ENCODE measurements around the gene GLI1.

The GLI1 gene

DNA sequence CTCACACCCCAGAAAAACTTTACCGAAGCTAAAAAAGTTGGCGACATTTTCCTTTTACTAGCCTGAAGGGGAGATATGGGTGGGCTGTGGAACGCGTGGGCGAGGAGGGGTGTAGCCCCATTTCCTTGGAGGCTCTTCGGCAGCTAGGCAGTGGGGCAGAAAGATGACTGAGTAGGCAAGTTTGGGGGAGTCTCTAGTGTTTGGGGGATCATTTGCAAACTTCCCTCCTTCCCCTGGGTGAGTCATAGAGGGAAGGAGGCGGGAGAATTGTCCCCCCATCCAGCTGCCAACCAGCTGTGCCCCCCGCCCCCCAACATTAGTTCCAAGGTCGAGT is 2.3 kb downstream of the GLI1 start:
- no peak for DNase-seq

DNA sequence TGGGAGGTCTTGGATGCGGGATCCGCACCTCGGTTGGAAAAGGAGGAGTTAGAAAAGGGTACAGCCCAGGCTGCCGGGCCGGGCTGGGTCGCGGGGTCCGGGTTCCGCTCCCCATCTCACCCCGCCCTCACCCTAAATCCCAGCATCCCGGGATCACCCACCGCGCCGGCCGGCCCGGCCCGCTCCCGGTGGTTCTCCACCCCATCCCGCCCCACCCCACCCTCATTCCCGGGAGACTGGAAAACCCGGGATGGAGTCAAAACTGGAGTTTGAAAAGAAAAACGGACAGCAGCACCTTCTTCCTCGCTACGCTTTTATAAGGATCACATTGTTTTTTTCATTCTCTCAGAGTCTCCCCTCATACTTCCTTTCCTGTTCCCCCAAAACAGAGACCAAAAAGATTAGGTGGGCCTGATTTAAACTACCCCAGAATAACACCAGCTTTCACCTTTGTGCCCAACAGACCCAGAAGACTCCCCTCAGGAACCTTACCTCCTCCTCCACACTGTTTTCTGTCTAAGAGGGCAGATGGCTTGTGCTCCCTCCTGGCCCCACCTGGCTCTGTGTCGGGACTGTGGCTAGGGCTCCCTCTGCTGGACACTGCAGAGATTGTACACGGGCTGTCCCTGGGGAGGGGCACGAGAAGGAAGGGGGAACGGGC is 2.8 kb downstream of the GLI1 start:
- peak; percentile 89 for DNase-seq

- no peak for DNase-seq
Measured at GRCh38 chr12:57462912-57463253, 3.3 kb downstream of the GLI1 start.

GRCh38 chr12:57464569-57464968 is 5.0 kb downstream of the GLI1 start:
- no peak for DNase-seq

DNA sequence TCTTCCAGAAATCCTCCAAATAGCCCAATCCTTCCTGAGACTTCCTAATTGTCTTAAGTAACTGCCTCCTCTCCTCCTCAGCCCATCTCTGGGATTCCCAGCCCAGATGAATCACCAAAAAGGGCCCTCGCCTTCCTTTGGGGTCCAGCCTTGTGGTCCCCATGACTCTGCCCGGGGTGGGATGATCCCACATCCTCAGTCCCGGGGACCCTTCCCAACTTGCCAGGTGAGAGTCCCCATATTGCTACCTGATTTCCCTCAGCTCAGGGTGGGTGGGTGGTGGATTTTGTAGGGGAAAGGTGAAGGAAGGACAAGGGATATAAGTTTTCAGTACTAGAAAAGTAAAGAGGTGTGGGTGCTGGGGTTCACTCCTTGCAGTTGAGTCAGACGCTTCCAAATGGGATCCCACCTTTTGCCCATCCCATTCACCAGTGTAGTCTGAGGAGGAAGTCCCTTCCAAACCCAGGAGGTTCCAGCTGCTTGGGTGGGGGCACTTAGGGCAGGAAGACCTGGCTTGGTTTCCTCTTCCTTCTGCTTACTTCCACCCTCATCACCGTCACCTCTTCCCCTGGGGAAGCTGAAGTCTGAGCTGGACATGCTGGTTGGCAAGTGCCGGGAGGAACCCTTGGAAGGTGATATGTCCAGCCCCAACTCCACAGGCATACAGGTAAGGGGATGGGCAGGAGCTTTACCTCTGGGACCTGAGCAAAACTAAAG is 5.6 kb downstream of the GLI1 start:
- no peak for DNase-seq

DNA sequence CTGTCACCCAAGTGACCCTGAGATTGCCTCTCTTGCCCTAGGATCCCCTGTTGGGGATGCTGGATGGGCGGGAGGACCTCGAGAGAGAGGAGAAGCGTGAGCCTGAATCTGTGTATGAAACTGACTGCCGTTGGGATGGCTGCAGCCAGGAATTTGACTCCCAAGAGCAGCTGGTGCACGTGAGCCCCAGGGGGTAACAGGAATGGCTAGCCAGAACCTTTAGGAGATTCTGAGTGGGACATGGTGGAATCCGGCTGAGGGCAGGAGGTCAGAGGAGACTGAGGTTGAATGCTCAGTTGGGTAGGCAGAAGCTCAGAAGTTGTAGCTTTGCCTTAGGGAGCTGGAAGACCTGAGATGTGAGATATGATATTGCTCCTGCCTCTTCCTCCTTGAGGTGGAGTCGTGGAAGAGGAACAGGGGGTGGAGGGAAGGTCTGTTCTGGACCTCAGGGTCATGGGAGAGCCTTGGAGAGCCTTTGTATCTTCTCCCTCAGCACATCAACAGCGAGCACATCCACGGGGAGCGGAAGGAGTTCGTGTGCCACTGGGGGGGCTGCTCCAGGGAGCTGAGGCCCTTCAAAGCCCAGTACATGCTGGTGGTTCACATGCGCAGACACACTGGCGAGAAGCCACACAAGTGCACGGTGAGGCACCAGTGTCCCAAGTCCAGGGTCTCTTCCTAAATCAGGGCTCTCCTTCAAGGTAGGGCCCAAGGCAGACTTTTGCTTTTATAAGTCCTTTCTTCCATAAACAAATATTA is 6.3 kb downstream of the GLI1 start:
- no peak for DNase-seq

GRCh38 chr12:57467212-57467874 is 7.8 kb downstream of the GLI1 start:
- DNase-seq = no peak

DNA sequence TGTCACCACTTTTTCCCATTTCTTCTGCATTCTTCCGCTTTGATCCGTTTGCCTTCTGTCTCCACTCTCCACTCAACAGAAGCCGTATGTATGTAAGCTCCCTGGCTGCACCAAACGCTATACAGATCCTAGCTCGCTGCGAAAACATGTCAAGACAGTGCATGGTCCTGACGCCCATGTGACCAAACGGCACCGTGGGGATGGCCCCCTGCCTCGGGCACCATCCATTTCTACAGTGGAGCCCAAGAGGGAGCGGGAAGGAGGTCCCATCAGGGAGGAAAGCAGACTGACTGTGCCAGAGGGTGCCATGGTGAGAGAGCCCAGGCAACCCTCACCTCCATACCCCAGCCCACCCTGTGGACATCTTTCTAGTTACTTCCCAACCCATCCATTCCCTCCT is 8.3 kb downstream of the GLI1 start:
- no peak for DNase-seq

GRCh38 chr12:57469296-57470164 is 9.9 kb downstream of the GLI1 start:
- no peak for DNase-seq

DNA sequence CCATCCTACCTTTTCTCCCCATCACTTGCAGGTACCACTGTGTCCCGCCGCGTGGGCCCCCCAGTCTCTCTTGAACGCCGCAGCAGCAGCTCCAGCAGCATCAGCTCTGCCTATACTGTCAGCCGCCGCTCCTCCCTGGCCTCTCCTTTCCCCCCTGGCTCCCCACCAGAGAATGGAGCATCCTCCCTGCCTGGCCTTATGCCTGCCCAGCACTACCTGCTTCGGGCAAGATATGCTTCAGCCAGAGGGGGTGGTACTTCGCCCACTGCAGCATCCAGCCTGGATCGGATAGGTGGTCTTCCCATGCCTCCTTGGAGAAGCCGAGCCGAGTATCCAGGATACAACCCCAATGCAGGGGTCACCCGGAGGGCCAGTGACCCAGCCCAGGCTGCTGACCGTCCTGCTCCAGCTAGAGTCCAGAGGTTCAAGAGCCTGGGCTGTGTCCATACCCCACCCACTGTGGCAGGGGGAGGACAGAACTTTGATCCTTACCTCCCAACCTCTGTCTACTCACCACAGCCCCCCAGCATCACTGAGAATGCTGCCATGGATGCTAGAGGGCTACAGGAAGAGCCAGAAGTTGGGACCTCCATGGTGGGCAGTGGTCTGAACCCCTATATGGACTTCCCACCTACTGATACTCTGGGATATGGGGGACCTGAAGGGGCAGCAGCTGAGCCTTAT is 10.8 kb downstream of the GLI1 start:
- DNase-seq = no peak

- no peak for DNase-seq
Measured at GRCh38 chr12:57470970-57471656, 11.5 kb downstream of the GLI1 start.

GRCh38 chr12:57471661-57472060 is 12.1 kb downstream of the GLI1 start:
- DNase-seq = no peak

GRCh38 chr12:57472391-57472790 is 12.8 kb downstream of the GLI1 start:
- DNase-seq = no peak

DNA sequence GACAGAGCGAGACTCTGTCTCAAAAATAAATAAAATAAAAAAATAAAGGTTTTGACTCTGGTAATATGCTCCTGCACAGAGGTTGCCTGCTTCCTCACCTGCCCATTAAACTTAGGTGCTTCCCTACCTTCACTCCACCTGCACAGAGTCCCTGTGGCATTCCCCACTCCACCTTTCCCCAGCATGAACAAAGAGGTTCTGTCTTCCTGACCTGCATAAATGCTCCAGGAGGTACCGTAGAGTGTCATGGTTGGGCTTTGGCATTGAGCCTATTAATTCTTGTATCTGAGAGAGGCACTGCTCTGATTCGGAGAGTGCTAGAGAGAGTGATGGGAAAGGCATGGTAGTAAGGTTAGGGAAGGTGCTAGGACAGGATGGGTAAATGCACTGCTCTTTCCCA is 13.8 kb downstream of the GLI1 start:
- DNase-seq = no peak

DNA sequence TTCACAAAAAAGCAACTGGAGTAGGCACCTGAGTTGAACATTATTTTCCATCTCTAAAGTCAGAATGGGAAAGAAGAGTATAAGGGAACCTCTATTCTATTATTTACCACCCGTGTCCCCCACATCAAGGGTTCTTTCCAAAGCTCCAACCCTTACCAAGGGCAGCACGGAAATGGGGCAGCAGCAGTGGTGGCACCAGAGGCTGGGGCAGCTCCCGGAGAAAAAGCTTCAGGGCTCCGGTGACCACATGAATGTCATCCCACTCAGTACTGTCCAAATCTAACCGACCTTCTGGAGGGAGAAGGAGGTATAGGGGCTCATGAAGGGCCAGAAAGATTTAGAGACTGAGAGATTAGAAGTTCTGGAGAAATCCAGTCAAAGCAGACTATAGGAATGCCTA is 14.3 kb downstream of the GLI1 start:
- DNase-seq = no peak

GRCh38 chr12:57474430-57474829 is 14.8 kb downstream of the GLI1 start:
- DNase-seq = no peak

- DNase-seq = no peak
Measured at GRCh38 chr12:57474862-57475261, 15.3 kb downstream of the GLI1 start.

DNA sequence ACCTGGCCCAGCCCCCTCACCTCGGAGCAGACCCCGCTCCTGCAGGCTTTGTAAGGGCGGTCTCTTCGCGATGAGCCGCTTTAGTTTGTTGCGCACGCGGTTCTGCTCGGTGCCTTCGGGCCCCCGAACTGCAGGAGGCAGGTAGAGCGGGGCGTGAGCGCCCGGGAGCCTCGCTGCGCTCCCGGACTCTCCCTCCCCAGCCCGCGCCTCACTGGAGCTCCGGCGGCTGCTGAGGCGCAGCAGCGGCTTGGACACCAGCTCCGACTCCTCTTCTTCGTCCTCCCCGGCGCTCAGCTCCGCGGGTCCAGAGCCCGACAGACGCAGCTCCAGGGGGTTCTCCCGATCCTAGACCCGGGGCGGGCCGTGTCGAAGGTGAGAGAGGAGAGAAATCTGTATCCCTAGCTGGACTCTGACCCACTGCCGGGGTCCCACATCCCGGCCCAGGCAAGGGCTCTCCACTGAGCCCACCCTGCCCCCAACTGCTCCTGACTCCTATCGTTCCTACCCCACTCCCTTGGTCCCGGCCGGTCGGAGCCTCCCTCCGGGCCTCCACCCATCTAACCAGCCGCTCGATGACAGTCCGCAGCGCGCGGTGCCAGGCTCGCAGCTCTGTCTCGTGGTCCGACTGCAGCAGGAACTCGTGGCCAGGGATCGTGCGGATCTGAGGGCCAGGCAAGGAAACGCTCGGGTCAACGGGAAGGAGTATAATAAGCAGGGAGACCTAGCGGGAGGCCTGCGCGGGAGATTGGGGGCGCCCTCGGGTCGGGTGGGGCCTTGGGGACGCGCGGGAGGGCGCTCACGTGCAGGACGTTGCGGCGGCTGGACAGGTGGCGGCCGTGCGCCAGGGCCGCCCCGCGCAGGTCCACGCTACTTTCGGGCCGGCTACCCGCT is 15.9 kb downstream of the GLI1 start:
- DNase-seq = no peak

DNA sequence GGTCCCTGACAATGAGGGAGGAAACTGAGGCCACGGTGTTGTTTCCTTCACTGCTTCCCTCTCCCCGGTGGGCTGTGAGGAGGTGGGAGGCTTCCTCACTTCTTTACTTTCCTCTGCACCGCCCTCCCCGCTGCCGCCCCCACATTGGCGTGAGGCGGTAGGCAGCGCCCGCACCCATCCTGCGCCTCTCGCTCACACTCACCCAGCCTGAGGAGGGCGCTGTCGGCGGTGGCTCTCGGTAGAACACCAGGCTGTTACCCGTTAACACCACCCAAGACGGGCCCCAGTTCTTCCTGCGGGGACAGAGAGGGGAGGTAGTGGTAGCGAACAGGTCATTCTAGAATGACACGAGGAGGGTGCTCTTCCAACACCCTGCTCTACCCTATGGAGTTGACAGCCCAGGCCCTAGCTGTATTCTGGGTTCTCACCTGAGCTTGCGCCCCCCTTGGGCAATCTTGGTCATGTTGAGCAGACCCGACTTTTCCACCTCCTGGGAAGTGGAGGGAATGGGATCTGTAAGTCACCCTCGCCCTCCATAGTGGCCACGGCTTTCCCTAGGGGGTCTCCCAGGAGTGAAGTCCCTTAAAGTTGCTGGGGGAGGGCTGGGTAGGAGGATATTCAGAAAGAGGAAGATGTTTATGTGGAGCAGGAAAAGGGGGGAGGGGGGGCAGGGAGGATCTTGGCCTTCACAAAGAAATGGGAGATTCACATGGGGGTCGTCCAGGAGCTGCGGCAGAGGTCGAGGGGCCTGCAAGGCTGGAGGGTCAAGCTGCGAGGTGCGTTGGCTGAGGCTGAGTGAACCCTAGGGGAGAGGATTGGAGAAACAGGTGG is 16.8 kb downstream of the GLI1 start:
- no peak for DNase-seq

Data from right hindlimb (tissue), 1 donor.